HK-2 (cell line): Measurements from ENCODE around the gene G2E3.
"Not testable (repeated sequence)": the region's sequence is repeated elsewhere in the genome, so short reads cannot be mapped to it uniquely, and the experiment has no call there.

Experiments used
- DNase-seq: peaks from one replicate; pipeline ENCODE4 v3.0.0-alpha.2; 2018; ENCODE audit not compliant: unreplicated experiment

G2E3 gene

DNA sequence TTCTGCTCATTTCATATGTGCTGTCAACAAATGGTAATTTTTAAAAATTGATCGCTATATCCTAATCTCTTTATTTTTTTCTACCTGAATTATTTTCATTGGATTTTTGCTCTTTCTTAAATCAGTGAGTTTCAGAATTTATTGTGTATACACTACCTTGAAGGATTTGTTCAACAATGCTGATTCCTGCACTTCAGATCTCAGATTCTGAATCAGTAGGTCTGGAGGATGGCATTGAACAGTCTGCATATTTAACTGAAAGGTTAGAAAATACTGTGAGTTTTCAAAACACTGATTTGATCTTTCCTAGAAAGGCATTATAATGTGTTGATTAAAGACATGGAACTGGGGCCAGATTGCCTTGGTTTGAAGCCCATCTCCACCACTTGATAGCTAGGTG, 1.6 kb downstream of the G2E3 start:
- no peak for DNase-seq

DNA sequence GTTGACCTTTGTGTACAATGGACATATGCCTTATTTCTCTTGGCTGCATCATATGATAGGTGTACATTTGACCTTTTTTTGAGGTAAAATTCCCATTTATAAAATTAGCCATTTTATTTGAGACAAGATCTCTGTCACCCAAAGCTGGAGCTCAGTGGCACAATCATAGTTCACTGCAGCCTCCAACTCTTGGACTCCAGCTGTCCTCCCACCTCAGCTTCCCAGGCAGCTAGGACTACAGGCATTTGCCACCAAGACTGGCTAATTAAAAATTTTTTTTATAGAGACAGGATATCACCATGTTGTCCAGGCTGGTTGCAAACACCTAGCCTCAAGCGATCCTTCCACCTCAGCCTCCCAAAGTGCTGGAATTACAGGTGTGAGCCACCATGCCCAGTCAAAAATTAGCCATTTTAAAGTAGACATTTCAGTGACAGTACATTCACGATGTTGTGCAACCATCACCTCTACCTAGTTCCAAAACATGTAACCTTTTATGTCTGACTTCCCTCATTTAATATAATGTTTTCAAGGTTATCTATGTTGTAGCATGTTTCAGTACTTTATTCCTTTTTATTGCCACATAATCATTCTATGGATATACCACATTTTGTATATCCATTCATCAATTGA, 5.4 kb downstream of the G2E3 start:
- no peak for DNase-seq

- no peak for DNase-seq
Measured at GRCh38 chr14:30564868-30565248, 5.9 kb downstream of the G2E3 start.

- no peak for DNase-seq
Measured at GRCh38 chr14:30569216-30569902, 10.4 kb downstream of the G2E3 start.

- no peak for DNase-seq
Measured at GRCh38 chr14:30569903-30570226, 10.9 kb downstream of the G2E3 start.

DNA sequence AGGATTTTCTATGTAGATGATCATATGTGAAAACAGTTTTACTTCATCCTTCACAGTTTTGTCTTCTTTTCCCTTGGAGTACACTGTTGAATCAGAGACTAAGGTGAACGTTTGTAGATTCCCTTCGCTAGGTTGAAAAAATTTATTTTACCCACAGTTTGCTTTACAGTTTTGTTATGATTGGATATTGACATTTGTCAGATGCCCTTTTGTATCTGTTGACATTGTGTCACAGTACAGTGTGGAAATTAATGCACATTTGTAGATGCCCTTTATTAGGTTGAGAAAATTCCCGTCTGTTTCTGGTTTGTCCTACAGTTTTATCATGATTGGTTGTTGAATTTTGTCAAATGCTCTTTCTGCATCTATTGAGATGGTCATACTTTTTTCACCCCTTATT, 13.3 kb downstream of the G2E3 start:
- DNase-seq: no peak

DNA sequence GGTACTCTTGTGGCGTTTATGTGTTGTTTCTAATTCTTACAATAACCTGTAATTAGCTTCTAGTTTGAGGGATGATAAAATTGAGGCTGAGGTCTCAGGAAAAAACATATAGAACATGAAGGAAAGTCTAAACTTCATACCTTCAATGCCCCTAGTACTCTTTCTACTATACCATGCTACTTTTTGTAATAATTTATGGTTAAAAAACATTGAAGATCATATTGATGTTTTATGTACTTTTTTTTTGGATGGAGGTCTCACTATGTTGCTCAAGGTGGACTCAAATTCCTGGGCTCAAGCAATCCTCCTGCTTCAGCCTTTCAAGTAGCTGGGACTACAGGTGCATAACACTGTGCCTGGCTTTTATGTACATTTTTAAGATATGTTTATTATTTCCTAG, 13.8 kb downstream of the G2E3 start:
- DNase-seq: no peak

- DNase-seq: peak; percentile 39
Measured at GRCh38 chr14:30573226-30573814, 14.4 kb downstream of the G2E3 start.

DNA sequence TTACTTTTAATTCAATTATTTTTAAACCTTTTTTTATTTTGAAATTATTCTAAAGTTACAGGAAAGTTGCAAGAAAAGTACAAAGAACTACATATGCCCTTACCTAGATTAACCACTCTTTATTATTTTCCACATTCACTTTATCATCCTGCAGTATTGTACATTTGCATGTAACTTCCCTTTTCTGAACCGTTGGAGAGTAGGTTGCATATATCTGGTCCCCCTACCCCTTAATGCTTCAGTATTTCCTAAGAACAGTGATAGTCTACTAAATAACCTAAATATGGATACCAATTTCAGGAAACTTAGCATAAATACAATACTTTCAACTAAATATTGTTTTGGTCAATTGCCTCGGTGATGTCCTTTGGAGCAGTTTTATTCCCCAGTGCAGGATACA, 15.0 kb downstream of the G2E3 start:
- no peak for DNase-seq

GRCh38 chr14:30574777-30575176, 15.8 kb downstream of the G2E3 start:
- DNase-seq: not testable (repeated sequence)

- DNase-seq: not testable (repeated sequence)
Measured at GRCh38 chr14:30576333-30576732, 17.4 kb downstream of the G2E3 start.

DNA sequence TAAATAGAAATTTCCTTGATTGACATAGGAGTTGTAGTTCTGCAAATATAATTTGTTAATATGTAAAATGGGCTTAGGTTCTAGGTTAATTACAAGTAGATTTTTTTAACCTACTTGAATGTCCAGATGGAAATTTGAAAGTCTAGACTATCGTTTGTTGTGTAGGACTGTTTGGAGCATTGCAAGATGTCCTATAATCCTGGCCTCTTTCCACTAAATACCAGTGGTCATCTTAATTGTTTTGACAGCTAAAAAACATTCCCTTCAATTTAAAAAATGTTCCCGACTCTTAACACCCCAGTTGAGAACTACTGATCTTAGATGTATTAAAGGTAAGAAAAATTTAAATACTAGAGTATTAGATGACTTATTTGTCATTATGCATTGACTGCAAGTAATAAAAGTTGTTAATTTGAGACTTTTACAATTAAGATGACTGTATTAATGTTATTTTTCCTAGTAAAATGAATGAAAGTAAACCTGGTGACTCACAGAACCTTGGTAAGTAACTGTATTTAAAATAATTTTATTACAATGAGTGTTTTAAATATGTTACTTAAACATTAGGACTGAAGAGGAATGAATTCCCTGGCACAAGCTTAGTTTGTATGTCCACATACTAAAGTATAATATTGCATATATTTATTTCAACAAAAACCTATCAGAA, 21.8 kb downstream of the G2E3 start:
- no peak for DNase-seq

GRCh38 chr14:30581283-30581625, 22.3 kb downstream of the G2E3 start:
- no peak for DNase-seq

DNA sequence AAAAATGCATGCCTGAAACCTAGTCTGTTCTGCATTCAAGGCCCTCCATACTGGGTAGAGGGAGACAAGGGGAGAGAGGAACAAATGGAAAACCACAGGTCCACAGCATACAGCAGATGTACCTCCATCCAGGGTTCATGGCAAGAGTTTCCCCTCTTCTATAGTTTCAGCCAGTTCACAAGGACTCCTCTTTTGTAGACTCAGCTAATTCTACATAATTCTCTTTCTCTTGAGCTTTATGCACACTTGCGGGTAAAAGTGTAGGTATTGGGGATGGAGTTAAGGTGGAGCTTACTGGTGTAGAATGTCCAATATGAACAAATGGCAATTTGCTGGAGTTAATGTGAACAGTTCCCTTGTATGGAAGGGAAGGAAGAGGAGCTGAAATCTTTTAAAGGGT, 23.4 kb downstream of the G2E3 start:
- no peak for DNase-seq

- DNase-seq: no peak
Measured at GRCh38 chr14:30584058-30584630, 25.2 kb downstream of the G2E3 start.

DNA sequence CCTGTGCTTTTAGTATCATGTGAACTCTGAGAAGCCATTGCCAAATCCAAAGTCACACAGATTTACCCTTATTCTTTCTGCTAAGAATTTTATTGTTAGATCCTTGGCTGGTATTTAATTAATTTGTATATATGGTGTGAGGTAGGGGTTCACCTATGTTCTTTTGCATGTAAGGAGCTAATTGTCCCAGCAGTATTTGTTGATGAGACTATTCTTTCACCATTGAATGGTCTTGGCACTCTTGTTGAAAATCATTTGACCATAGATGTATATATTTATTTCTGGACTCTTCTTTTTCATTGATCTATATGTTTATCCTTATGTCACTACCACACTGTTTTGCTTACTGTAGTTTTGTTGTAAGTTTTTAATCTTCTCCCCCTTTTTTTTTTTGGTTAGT, 26.2 kb downstream of the G2E3 start:
- DNase-seq: no peak

- DNase-seq: no peak
Measured at GRCh38 chr14:30587141-30587540, 28.2 kb downstream of the G2E3 start.

DNA sequence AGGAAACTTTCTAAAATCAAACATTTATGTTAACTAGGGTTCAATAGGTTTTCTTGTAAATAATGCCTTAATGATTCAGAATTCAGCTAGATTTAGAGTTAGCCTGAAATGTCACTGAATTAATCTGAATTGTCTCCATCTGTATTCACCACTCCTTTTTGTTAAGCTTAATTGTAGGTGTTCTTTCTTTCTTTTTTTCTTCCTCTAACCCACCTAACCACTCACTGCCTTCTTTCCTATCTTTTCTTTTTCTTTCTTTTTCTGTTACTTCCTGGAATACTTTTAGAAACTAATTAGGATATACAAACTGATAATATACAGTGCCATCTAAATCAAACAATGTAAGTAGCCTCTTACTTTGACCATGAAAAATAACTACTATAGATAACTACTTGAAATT, 29.9 kb downstream of the G2E3 start:
- DNase-seq: no peak

DNA sequence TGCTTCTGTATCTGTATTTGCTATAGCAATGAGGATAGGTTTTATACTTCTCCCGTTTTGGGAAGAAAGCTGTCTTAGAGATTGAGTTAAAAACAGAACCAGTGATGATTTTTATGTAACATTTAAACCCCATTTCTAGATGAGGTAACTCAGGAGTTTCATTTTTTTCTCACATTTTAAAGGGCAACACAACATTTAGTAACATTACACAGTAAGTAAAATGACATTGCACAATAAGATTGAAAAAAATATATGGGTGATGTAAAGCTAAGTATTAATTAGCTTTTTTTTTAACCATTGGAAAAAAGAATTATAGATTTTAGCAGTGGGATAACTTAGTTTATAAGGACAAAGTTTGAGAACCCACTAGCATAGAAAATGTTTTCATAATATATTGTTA, 38.0 kb downstream of the G2E3 start:
- no peak for DNase-seq

DNA sequence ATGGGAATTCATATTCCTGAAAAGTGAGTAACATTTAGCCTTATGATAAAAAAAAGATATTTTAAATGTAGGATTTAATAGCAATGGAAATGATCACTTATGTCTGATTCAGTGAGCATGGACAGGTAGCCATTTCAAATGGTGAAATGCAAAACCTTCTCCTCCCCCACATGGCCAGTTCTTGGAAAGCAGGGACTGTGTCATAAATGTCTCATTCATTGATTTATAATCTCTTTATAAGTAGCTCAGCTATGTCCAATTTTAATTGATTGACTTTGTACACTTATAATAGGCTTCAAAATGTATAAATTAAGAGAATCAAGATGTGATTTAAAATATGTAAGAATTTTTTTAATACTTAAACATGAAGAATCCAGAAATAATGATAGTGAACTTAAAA, 38.5 kb downstream of the G2E3 start:
- no peak for DNase-seq

DNA sequence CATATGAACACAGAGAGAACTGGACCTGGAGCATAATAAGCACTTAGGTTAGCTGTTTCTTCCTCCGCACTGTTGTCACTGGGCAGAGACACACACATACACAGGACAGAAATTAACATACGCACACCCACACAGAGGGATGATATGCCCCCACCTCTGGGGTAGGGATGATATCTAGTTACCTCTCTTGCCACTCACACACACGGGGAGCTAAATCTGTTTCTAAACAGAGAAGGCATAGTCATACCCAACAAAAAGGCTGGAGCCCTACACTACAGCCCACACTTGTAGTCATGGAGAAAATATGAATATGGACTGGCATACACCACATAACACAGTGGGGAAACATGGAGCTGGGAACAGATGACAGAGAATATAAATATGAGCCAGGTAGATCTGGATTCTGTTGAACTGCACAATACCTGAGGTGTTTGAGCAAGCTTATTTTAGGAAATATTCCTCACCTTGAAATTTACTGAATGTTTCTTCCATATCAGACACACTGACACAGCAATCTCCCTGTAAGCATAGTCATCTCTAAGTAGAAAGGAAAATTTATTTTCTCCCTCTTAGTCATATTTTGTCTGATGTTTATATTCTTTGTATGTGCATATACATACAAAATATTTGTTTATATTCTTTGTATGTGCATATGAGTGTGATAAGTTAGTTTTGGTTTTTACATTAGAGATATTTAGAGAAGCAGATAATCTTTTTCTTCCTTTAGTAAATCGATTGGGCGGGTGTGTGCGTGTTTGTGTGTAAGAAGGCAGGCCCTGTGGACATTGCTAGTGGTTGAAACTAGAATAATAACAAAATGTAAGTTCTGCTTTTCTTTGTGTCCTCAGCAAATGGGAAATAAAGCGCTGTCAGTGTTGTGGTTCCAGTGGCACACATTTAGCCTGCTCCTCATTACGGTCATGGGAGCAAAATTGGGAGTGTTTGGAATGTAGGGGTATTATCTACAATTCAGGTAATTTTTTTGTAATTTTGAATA, 42.3 kb downstream of the G2E3 start:
- no peak for DNase-seq

DNA sequence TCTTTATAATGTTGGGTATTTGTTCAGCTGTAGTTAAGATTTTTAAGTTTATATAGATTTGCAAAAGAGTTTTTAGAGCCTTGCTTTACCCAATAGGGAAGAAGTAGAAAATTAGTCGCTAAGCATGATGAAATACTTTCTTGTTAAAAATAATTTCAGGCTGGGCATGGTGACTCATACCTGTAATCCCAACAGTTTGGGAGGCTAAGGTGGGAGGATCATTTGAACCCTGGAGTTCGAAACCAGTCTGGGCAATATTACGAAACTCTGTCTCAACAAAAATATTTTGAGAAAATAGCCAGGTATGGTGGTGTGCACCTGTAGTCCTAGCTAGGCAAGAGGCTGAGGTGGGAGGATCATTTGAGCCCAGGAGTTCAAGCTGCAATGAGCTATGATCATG, 44.4 kb downstream of the G2E3 start:
- DNase-seq: no peak
